Lower leg skin (tissue), 4 donors: ENCODE results near the gene ABCD2. TPM values are rescaled to one million over a fixed set of nuclear protein-coding genes. Genes with fewer than 3 reads are reported as not detected.

ENCODE experiments used
- DNase-seq, 2 donors: peaks; one replicate each; pipeline ENCODE4 v3.0.0-alpha.2; 2019; ENCODE audit warnings: low spot score in 2 of 2
- H3K4me3 ChIP-seq: fragments of 200-600 bp; sonication (generic); 2 replicates; pipeline ENCODE4 v1.5.1; 2017; ENCODE audit warnings: mild to moderate bottlenecking, low read depth; ENCODE audit not compliant: poor library complexity, severe bottlenecking
- POLR2A ChIP-seq, 2 donors: fragments of 450-650 bp; IDR thresholded peaks; one replicate each; pipeline ENCODE4 v1.6.1; 2016 to 2017; ENCODE audit warnings: antibody characterized with exemption in 2 of 2, mild to moderate bottlenecking in 1 of 2, moderate library complexity in 1 of 2
- WGBS, 2 donors: methylation state at CpG; one replicate each; pipeline ENCODE4 v1.1.5; 2018; 5-methylcytosine and 5-hydroxymethylcytosine counted together
- intact Hi-C: fragments of 100-400 bp; cut with DNase I; formaldehyde crosslinking; loops from one replicate; pipeline ENCODE4 v1.15.0; 2023; ENCODE audit warnings: low total_unique reads
- total RNA-seq, 4 donors: library from RNA; depleted of rRNA; stranded (reverse); fragments of >200 nt; gene quantifications; one replicate each; pipeline ENCODE4 v1.1.0, GENCODE V29; 2016
- TF ChIP-seq, protein P1 (sequence below), 3 donors: fragments of 450-650 bp; IDR thresholded peaks; one replicate each; pipeline ENCODE4 v1.5.1; 2016; ENCODE audit warnings: antibody characterized with exemption in 3 of 3, mild to moderate bottlenecking in 3 of 3, moderate library complexity in 2 of 3

ABCD2 gene
- total RNA-seq, 4 donors from 2014 or later, result 0.05 to 0.23 (median 0.08) TPM

- TF ChIP-seq POLR2A (IDR thresholded peaks at IDR 0.05), result no peak
- TF ChIP-seq, protein P1, sequence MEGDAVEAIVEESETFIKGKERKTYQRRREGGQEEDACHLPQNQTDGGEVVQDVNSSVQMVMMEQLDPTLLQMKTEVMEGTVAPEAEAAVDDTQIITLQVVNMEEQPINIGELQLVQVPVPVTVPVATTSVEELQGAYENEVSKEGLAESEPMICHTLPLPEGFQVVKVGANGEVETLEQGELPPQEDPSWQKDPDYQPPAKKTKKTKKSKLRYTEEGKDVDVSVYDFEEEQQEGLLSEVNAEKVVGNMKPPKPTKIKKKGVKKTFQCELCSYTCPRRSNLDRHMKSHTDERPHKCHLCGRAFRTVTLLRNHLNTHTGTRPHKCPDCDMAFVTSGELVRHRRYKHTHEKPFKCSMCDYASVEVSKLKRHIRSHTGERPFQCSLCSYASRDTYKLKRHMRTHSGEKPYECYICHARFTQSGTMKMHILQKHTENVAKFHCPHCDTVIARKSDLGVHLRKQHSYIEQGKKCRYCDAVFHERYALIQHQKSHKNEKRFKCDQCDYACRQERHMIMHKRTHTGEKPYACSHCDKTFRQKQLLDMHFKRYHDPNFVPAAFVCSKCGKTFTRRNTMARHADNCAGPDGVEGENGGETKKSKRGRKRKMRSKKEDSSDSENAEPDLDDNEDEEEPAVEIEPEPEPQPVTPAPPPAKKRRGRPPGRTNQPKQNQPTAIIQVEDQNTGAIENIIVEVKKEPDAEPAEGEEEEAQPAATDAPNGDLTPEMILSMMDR (IDR thresholded peaks at IDR 0.05), result no peak
- WGBS, 2 donors, result 100% methylated on average over 1 of the region's 1 CpG
- intact Hi-C loops, result no loop called here
- no peak for DNase-seq
- no peak overlapping the region for H3K4me3 ChIP-seq
Observed at GRCh38 chr12:39510001-39510400, 109.6 kb downstream of the ABCD2 start.

DNA sequence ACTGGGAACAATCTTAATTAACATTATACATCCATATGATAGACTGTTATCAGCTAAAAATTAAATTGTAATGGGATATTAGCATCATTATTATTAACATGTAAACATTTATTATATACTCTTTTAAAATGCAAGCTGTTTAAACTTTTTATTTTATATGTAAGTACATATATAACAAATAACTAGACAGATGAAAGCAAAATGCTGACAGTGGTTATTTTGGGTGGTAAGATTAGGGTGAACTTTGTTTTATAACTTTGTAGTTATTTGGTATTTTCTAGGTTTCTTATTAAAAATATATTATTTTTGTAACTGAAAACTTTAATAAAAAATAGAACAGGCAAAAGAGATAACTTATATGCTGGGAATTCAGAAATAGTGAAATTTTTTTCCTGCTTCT is 114.0 kb downstream of the ABCD2 start:
- H3K4me3 ChIP-seq, result no peak overlapping the region
- DNase-seq, result no peak
- intact Hi-C loops, result no loop called here
- TF ChIP-seq, protein P1 (IDR thresholded peaks at IDR 0.05), result no peak
- TF ChIP-seq POLR2A (IDR thresholded peaks at IDR 0.05), result no peak

DNA sequence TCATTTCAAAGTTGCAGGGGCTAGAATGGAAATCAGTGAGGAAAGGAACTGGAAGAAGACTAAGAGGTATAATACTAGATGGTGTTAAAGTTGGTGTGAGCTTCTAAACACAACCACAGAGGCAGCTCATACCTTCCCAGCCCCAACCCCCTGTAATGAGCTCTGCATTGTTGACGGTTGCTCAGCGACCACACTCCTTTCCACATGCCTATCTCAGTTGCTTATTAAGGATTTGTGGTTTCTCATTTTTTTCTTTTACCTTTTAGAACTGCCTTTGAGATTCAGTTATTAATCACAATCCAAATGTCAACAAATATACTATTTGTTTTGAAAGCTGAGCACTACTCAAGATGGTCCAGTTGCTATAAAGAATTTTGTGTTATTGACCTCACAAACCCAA is 114.6 kb downstream of the ABCD2 start:
- whole genome bisulfite sequencing, 2 donors, result 64 to 74% methylated on average over 2 of the region's 2 CpGs
- no peak for DNase-seq

GRCh38 chr12:39503439-39503838 is 116.2 kb downstream of the ABCD2 start:
- H3K4me3 ChIP-seq, result no peak overlapping the region
- no peak for DNase-seq
- no peak for TF ChIP-seq POLR2A (IDR thresholded peaks at IDR 0.05)
- TF ChIP-seq, protein P1 (IDR thresholded peaks at IDR 0.05), result no peak
- intact Hi-C loops, result no loop called here
- WGBS, 2 donors, result 98 to 100% methylated on average over 1 of the region's 1 CpG

More for the DNA sequence above, 114.6 kb downstream of the ABCD2 start:
- TF ChIP-seq, protein P1 (IDR thresholded peaks at IDR 0.05), result no peak
- intact Hi-C loops, result no loop called here
- no peak overlapping the region for H3K4me3 ChIP-seq

- DNase-seq, result no peak
- WGBS, 2 donors, result 55 to 58% methylated on average over 1 of the region's 1 CpG
- no peak for TF ChIP-seq POLR2A (IDR thresholded peaks at IDR 0.05)
- TF ChIP-seq, protein P1 (IDR thresholded peaks at IDR 0.05), result no peak
- H3K4me3 ChIP-seq, result no peak overlapping the region
- intact Hi-C loops, result no loop called here
Observed at GRCh38 chr12:39502726-39503125, 116.9 kb downstream of the ABCD2 start.

Other genes starting within 250 kb of the ABCD2 start
- gene KIF21A, start 176.7 kb downstream of the ABCD2 start, total RNA-seq, result 10 to 100 TPM; 32.2 to 52.6 (median 44.0) TPM